H9 (cell line): Measurements from ENCODE around the gene THSD4. TPM values are rescaled to one million over a fixed set of nuclear protein-coding genes. Genes with fewer than 3 reads are reported as not detected.

Experiments used
- DNase-seq: peaks from one replicate; pipeline ENCODE4 v3.0.0-alpha.2; 2017
- H2AFZ ChIP-seq: one replicate; pipeline ENCODE4 v1.6.1; 2013; ENCODE audit warnings: mild to moderate bottlenecking, low read length, control low read depth, moderate library complexity
- H2AK5ac ChIP-seq: 2 replicates; pipeline ENCODE4 v1.6.1; 2013; ENCODE audit warnings: low read length, control low read depth, mixed read lengths; ENCODE audit not compliant: insufficient read length
- H2BK120ac ChIP-seq: one replicate; pipeline ENCODE4 v1.6.1; 2013; ENCODE audit warnings: low read depth, mild to moderate bottlenecking, low read length, control low read depth, inconsistent platforms; ENCODE audit not compliant: poor library complexity, severe bottlenecking
- H2BK12ac ChIP-seq: 2 replicates; pipeline ENCODE4 v1.6.1; 2013; ENCODE audit warnings: low read length, control low read depth, mixed read lengths, low read depth; ENCODE audit not compliant: insufficient read length
- H2BK15ac ChIP-seq: 2 replicates; pipeline ENCODE4 v1.6.1; 2013; ENCODE audit warnings: low read depth, low read length, control low read depth
- H2BK20ac ChIP-seq: one replicate; pipeline ENCODE4 v1.6.1; 2013; ENCODE audit warnings: low read depth, mild to moderate bottlenecking, low read length, control low read depth, inconsistent platforms; ENCODE audit not compliant: poor library complexity, severe bottlenecking
- H2BK5ac ChIP-seq: 2 replicates; pipeline ENCODE4 v1.6.1; 2013; ENCODE audit warnings: low read length, control low read depth, mixed read lengths; ENCODE audit not compliant: insufficient read length
- H3K14ac ChIP-seq: 2 replicates; pipeline ENCODE4 v1.6.1; 2013; ENCODE audit warnings: low read length, control low read depth; ENCODE audit not compliant: insufficient read depth
- H3K18ac ChIP-seq: 2 replicates; pipeline ENCODE4 v1.6.1; 2013; ENCODE audit warnings: low read depth, mild to moderate bottlenecking, mixed read lengths, low read length, control low read depth; ENCODE audit not compliant: insufficient read length
- H3K23ac ChIP-seq: 2 replicates; pipeline ENCODE4 v1.6.1; 2013; ENCODE audit warnings: low read length, control low read depth, mixed read lengths, low read depth; ENCODE audit not compliant: insufficient read length
- H3K23me2 ChIP-seq: 2 replicates; pipeline ENCODE4 v1.6.1; 2013; ENCODE audit warnings: low read depth, mild to moderate bottlenecking, mixed read lengths, low read length, control low read depth; ENCODE audit not compliant: insufficient read length, poor library complexity, severe bottlenecking
- H3K27ac ChIP-seq: 2 replicates; pipeline ENCODE4 v1.5.1; 2013; ENCODE audit warnings: low read length, control low read depth, mixed read lengths, low read depth; ENCODE audit not compliant: insufficient read length
- H3K27me3 ChIP-seq: 2 replicates; pipeline ENCODE4 v1.6.1; 2013; ENCODE audit warnings: low read length, control low read depth, inconsistent platforms; ENCODE audit not compliant: insufficient read depth
- H3K4ac ChIP-seq: 2 replicates; pipeline ENCODE4 v1.6.1; 2013; ENCODE audit warnings: low read depth, mild to moderate bottlenecking, control low read depth, inconsistent platforms, low read length, moderate library complexity
- H3K4me1 ChIP-seq: 2 replicates; pipeline ENCODE4 v1.6.1; 2013; ENCODE audit warnings: low read length, control low read depth, inconsistent platforms; ENCODE audit not compliant: insufficient read depth
- H3K4me2 ChIP-seq: 2 replicates; pipeline ENCODE4 v1.6.1; 2013; ENCODE audit warnings: low read length, control low read depth, mixed read lengths; ENCODE audit not compliant: insufficient read length, insufficient read depth
- H3K56ac ChIP-seq: 2 replicates; pipeline ENCODE4 v1.6.1; 2013; ENCODE audit warnings: low read depth, mild to moderate bottlenecking, mixed read lengths, low read length, control low read depth; ENCODE audit not compliant: insufficient read length
- H3K79me1 ChIP-seq: 2 replicates; pipeline ENCODE4 v1.6.1; 2013; ENCODE audit warnings: low read depth, mild to moderate bottlenecking, moderate library complexity, low read length, control low read depth, inconsistent platforms; ENCODE audit not compliant: insufficient read depth, poor library complexity, severe bottlenecking
- H3K79me2 ChIP-seq: 2 replicates; pipeline ENCODE4 v1.6.1; 2013; ENCODE audit warnings: low read length, control low read depth, inconsistent platforms; ENCODE audit not compliant: insufficient read depth
- H3K9ac ChIP-seq: 2 replicates; pipeline ENCODE4 v1.6.1; 2013; ENCODE audit warnings: low read length, control low read depth, mixed read lengths; ENCODE audit not compliant: insufficient read length; ENCODE audit errors: extremely low read depth
- H3K9me3 ChIP-seq: one replicate; pipeline ENCODE4 v1.6.1; 2013; ENCODE audit warnings: low read depth, low read length, inconsistent platforms; ENCODE audit not compliant: control insufficient read depth
- H3T11ph ChIP-seq: one replicate; pipeline ENCODE4 v1.6.1; 2013; ENCODE audit warnings: mild to moderate bottlenecking, low read length, control low read depth, inconsistent platforms
- H4K20me1 ChIP-seq: one replicate; pipeline ENCODE4 v1.6.1; 2013; ENCODE audit not compliant: control insufficient read depth, insufficient read length, insufficient read depth
- H4K5ac ChIP-seq: 2 replicates; pipeline ENCODE4 v1.6.1; 2013; ENCODE audit warnings: low read depth, mild to moderate bottlenecking, mixed read lengths, low read length, control low read depth; ENCODE audit not compliant: insufficient read length
- H4K8ac ChIP-seq: replicated peaks from 2 replicates; pipeline ENCODE4 v1.6.1; 2013; ENCODE audit warnings: low read length, control low read depth, mixed read lengths, low read depth; ENCODE audit not compliant: insufficient read length
- H4K91ac ChIP-seq: 2 replicates; pipeline ENCODE4 v1.6.1; 2013; ENCODE audit warnings: low read depth, mild to moderate bottlenecking, moderate library complexity, mixed read lengths, low read length, control low read depth; ENCODE audit not compliant: insufficient read length
- H3K27ac Mint-ChIP-seq, 3 experiments: 2 replicates in 2 of 3; 3 replicates in 1 of 3; pipeline ENCODE4 v1.8.0; 2020 to 2021; ENCODE audit warnings: mixed read lengths in 3 of 3, mild to moderate bottlenecking in 1 of 3, moderate library complexity in 1 of 3
- H3K27me3 Mint-ChIP-seq: 2 replicates; pipeline ENCODE4 v1.8.0; 2021; ENCODE audit warnings: low read depth, mild to moderate bottlenecking, moderate library complexity, mixed read lengths
- H3K36me3 Mint-ChIP-seq, 3 experiments: 2 replicates in 2 of 3; 3 replicates in 1 of 3; pipeline ENCODE4 v1.8.0; 2020 to 2021; ENCODE audit warnings: low read depth in 3 of 3, mixed read lengths in 3 of 3; ENCODE audit not compliant: insufficient read depth in 1 of 3
- H3K4me1 Mint-ChIP-seq, 2 experiments: 2 replicates each; pipeline ENCODE4 v1.8.0; 2020; ENCODE audit warnings: mixed read lengths in 2 of 2
- H3K4me3 Mint-ChIP-seq, 2 experiments: 2 replicates in 1 of 2; 3 replicates in 1 of 2; pipeline ENCODE4 v1.8.0; 2020 to 2021; ENCODE audit warnings: mild to moderate bottlenecking in 2 of 2, mixed read lengths in 2 of 2, moderate library complexity in 1 of 2
- H3K9me3 Mint-ChIP-seq, 2 experiments: 2 replicates in 1 of 2; 3 replicates in 1 of 2; pipeline ENCODE4 v1.8.0; 2020; ENCODE audit warnings: mild to moderate bottlenecking in 2 of 2, mixed read lengths in 2 of 2, moderate library complexity in 1 of 2
- WGBS: extraction: QIAGEN DNeasy Blood & Tissue Kit; methylation state at CpG from one replicate; pipeline ENCODE4 v1.1.7; 2013; ENCODE audit warnings: missing lambda C conversion rate, low lambda C conversion rate, mixed read lengths; ENCODE audit not compliant: insufficient read length; ENCODE audit errors: extremely low coverage; 5-methylcytosine and 5-hydroxymethylcytosine counted together
- total RNA-seq: library from RNA; stranded (reverse); gene quantifications from 2 replicates; pipeline ENCODE4 v1.2.1, GENCODE V29; 2021
- TF ChIP-seq, protein P1 (sequence below): fragments of 200-600 bp; sonication (generic); conservative IDR thresholded peaks from 3 replicates; pipeline ENCODE4 v1.8.0; 2021; ENCODE audit warnings: antibody characterized with exemption, mild to moderate bottlenecking

The THSD4 gene
- total RNA-seq, 1 experiment from 2014 or later, result 5.5 TPM

- Histone ChIP-seq H3K14ac (no peak overlapping the region), H3K18ac (no peak overlapping the region), H3K56ac (no peak overlapping the region), H2BK12ac (no peak overlapping the region), H3K23me2 (no peaks in the 10 kb centered on the region), H3K9ac (no peak overlapping the region), H3K4me1 (no peaks in the 10 kb centered on the region), H3K4me2 (no peak overlapping the region), H2BK15ac (no peak overlapping the region), H3K79me2 (no peaks in the 10 kb centered on the region), H4K5ac (no peak overlapping the region), H3T11ph (no peak overlapping the region), H2BK5ac (no peak overlapping the region), H3K79me1 (no peaks in the 10 kb centered on the region), H4K8ac (no peak overlapping the region), H3K27me3 (no peaks in the 10 kb centered on the region), H4K20me1 (no peaks in the 10 kb centered on the region), H2AFZ (no peak overlapping the region), H3K23ac (no peak overlapping the region), H2AK5ac (no peak overlapping the region), H3K9me3 (no peaks in the 10 kb centered on the region), H4K91ac (no peak overlapping the region), H2BK120ac (no peak overlapping the region), H2BK20ac (no peak overlapping the region), H3K4ac (no peak overlapping the region), H3K27ac (no peak overlapping the region)
- Mint-ChIP-seq H3K9me3 (no peaks in the 10 kb centered on the region), H3K36me3 (peaks cover 0 to 3% (median 0%) of the 10 kb centered on the region in 3 experiments; a peak in 1 of 7 replicates), H3K27ac (no peak overlapping the region), H3K4me1 (no peaks in the 10 kb centered on the region), H3K4me3 (no peak overlapping the region), H3K27me3 (no peaks in the 10 kb centered on the region; the same call in 1 of the 2 replicates)
- WGBS, result no CpG with 5 or more reads among the region's 6 CpGs
- DNase-seq, result no peak
- TF ChIP-seq, protein P1, sequence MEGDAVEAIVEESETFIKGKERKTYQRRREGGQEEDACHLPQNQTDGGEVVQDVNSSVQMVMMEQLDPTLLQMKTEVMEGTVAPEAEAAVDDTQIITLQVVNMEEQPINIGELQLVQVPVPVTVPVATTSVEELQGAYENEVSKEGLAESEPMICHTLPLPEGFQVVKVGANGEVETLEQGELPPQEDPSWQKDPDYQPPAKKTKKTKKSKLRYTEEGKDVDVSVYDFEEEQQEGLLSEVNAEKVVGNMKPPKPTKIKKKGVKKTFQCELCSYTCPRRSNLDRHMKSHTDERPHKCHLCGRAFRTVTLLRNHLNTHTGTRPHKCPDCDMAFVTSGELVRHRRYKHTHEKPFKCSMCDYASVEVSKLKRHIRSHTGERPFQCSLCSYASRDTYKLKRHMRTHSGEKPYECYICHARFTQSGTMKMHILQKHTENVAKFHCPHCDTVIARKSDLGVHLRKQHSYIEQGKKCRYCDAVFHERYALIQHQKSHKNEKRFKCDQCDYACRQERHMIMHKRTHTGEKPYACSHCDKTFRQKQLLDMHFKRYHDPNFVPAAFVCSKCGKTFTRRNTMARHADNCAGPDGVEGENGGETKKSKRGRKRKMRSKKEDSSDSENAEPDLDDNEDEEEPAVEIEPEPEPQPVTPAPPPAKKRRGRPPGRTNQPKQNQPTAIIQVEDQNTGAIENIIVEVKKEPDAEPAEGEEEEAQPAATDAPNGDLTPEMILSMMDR, result no peak
These were observed 136.9 kb downstream of the THSD4 start for GRCh38 chr15:71252044-71252739.
